K562 (cell line): Measurements from ENCODE around the gene C1orf216. TPM values are rescaled to one million over a fixed set of nuclear protein-coding genes. Genes with fewer than 3 reads are reported as not detected.
A peak's percentile ranks its signal among the peaks of the same experiment; 100 is the strongest.

Source experiments
- ARID1B ChIP-seq: fragments of 450-650 bp; IDR thresholded peaks from 2 replicates; pipeline ENCODE4 v1.6.1; 2016; ENCODE audit warnings: antibody characterized with exemption, mild to moderate bottlenecking, inconsistent platforms
- CREB3 ChIP-seq: fragments of 450-650 bp; conservative IDR thresholded peaks from 2 replicates; pipeline ENCODE4 v1.6.1; 2016; ENCODE audit warnings: missing genetic modification characterization, low read depth, mild to moderate bottlenecking, missing compliant biosample characterization, moderate library complexity
- CREB3L1 ChIP-seq: fragments of 450-650 bp; IDR thresholded peaks from 2 replicates; pipeline ENCODE4 v1.6.1; 2014; ENCODE audit warnings: low read depth, mild to moderate bottlenecking, moderate library complexity, borderline replicate concordance
- DDX20 ChIP-seq: fragments of 450-650 bp; IDR thresholded peaks from 2 replicates; pipeline ENCODE4 v1.6.1; 2016; ENCODE audit warnings: missing genetic modification characterization, low read depth, mild to moderate bottlenecking, missing compliant biosample characterization, moderate library complexity
- ETV5 ChIP-seq: sonication (generic); formaldehyde crosslinking; IDR thresholded peaks from 2 replicates; pipeline ENCODE4 v1.4.0; 2020; ENCODE audit warnings: low read depth, mild to moderate bottlenecking, missing genetic modification reagents
- FOXP1 ChIP-seq: sonication (generic); formaldehyde crosslinking; IDR thresholded peaks from 2 replicates; pipeline ENCODE4 v1.8.0; 2022; ENCODE audit warnings: mild to moderate bottlenecking, missing genetic modification reagents
- GATAD2B ChIP-seq: fragments of 450-650 bp; IDR thresholded peaks from 2 replicates; pipeline ENCODE4 v1.6.1; 2017; ENCODE audit warnings: mild to moderate bottlenecking, borderline replicate concordance
- POLR2G ChIP-seq: fragments of 200-400 bp; formaldehyde crosslinking; IDR thresholded peaks from 2 replicates; pipeline ENCODE4 v1.6.1; 2017; ENCODE audit warnings: low read depth, mild to moderate bottlenecking, antibody characterized with exemption, low read length, moderate library complexity
- RB1 ChIP-seq: fragments of 450-650 bp; IDR thresholded peaks from 2 replicates; pipeline ENCODE4 v1.6.1; 2017; ENCODE audit warnings: low read depth, mild to moderate bottlenecking
- TGIF2 ChIP-seq: sonication (generic); formaldehyde crosslinking; IDR thresholded peaks from 2 replicates; pipeline ENCODE4 v1.8.1; 2022; ENCODE audit warnings: mild to moderate bottlenecking, missing genetic modification reagents, moderate library complexity
- THAP12 ChIP-seq: fragments of 250-450 bp; sonication (Bioruptor Pico); IDR thresholded peaks from 2 replicates; pipeline ENCODE4 v1.9.0; 2021; ENCODE audit warnings: mild to moderate bottlenecking, inconsistent platforms
- ZEB2 ChIP-seq: fragments of 450-650 bp; IDR thresholded peaks from 2 replicates; pipeline ENCODE4 v1.6.1; 2016
- ZNF232 ChIP-seq: sonication (generic); formaldehyde crosslinking; IDR thresholded peaks from 2 replicates; pipeline ENCODE4 v1.8.0; 2022; ENCODE audit warnings: mild to moderate bottlenecking, missing genetic modification reagents
- ZNF740 ChIP-seq, 3 experiments: fragments of 200-800 bp in 1 of 3; sonication (Bioruptor generic) in 1 of 3; sonication (generic) in 1 of 3; formaldehyde crosslinking in 1 of 3; IDR thresholded peaks; 2 replicates each; pipeline versions ENCODE4 v1.6.1 to v1.8.0; 2016 to 2022; ENCODE audit warnings: mild to moderate bottlenecking in 2 of 3, missing compliant biosample characterization in 2 of 3, missing genetic modification characterization in 2 of 3, missing genetic modification reagents in 1 of 3
- ZNF76 ChIP-seq: fragments of 250-450 bp; sonication (Bioruptor Pico); IDR thresholded peaks from 2 replicates; pipeline ENCODE4 v1.4.0; 2020; ENCODE audit warnings: mild to moderate bottlenecking, moderate library complexity, borderline replicate concordance
- polyA plus RNA-seq, 8 experiments: library from polyadenylated mRNA; depleted of rRNA in 4 of 8; stranded (reverse) in 5 of 8; unstranded in 3 of 8; fragments of >200 nt; fragmentation: Nextera tagmentation in 2 of 8; fragmentation: Illumina TruSeq in 1 of 8; extraction: Ambion mirVana in 2 of 8; extraction: Trizol in 1 of 8; gene quantifications; 2 replicates each; pipeline versions ENCODE4 v1.2.1 to v1.2.3, GENCODE V29; 2011 to 2014; ENCODE audit warnings: inconsistent platforms in 1 of 8, missing spikeins in 1 of 8
- total RNA-seq, 7 experiments: library from RNA; depleted of rRNA in 6 of 7; stranded (reverse); fragments of >200 nt in 6 of 7; fragmentation: Illumina TruSeq in 2 of 7; extraction: Trizol in 2 of 7; gene quantifications; 2 replicates each; pipeline versions ENCODE4 v1.2.1 to v1.2.3, GENCODE V29; 2011 to 2021; ENCODE audit warnings: low replicate concordance in 1 of 7
- TF ChIP-seq, protein P1 (sequence below): fragments of 250-450 bp; sonication (Bioruptor Pico); IDR thresholded peaks from 2 replicates; pipeline ENCODE4 v1.8.0; 2021; ENCODE audit warnings: mild to moderate bottlenecking, moderate library complexity

C1orf216 gene
- total and polyA plus RNA-seq, 9 of the 15 experiments (the other 6 are each of a cell fraction or from before 2014, with no cell fraction given): 3.4 to 25.1 (median 15.0) TPM

DNA sequence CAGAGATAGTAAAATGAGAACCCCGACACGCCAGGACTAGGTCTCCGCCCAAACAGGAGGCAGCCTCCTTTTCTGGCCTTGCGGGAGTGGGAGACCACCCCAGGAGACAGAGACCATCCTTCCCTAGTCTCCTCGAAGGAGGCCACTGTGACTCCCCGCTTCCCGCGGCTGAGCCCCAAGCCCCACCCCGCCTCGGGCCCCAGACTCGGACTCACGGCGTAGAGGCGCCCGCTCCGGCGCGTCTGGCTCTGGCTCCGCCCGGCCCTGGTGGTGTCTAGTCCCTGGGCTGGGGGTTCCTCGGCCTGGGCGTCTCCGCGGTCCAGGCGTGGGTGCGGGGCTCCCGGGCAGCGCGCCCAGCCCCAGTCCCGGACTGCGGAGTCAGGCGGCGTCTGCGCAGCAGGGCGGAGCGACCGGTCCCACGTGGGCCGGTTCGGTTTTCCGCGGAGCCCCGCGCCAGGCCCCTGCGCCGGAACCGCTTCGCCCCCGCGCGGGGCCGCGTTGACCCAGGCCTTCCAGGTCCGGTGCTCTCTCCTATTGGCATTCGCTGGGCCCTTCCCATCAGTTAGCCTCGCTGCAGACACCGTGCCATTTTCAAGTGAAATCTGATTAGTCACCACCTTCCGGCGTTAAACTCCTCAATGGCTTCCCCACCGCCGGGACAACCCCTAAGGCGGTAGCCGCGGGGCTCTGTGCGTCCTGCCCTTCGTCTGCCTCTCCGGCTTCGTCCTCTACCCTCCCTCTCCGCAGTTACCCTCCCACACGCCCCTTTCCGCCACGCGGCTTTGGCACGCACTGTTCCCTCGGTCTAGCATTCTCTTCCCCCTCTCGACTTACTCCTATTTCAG lies at the start of gene C1orf216 (continued):
- TF ChIP-seq CREB3 (peak; percentile 73; the same call in 1 of the 2 replicates), CREB3L1 (0 out of 2 replicates have a peak, but pooled peaks have one; percentile 58), ZNF76 (0 out of 2 replicates have a peak, but pooled peaks have one; percentile 61), ZEB2 (0 out of 2 replicates have a peak, but pooled peaks have one; percentile 19), DDX20 (tag) (no peak), ZNF740 (CRISPR knock-in tag; IDR thresholded peaks at IDR 0.05) (peak; percentile 9; the same call in 1 of the 2 replicates), ZNF740 (tag; IDR thresholded peaks at IDR 0.05) (no peak), THAP12 (CRISPR knock-in tag) (0 out of 2 replicates have a peak, but pooled peaks have one; percentile 5), ETV5 (peak; percentile 85), ARID1B (peak; percentile 56), RB1 (peak; percentile 70), GATAD2B (0 out of 2 replicates have a peak, but pooled peaks have one; percentile 70), FOXP1 (CRISPR knock-in tag) (peak; percentile 81; the same call in 1 of the 2 replicates), POLR2G (peak; percentile 95), TGIF2 (peak; percentile 58; the same call in 1 of the 2 replicates), ZNF232 (CRISPR knock-in tag) (peak; percentile 39; the same call in 1 of the 2 replicates)
- TF ChIP-seq, protein P1, sequence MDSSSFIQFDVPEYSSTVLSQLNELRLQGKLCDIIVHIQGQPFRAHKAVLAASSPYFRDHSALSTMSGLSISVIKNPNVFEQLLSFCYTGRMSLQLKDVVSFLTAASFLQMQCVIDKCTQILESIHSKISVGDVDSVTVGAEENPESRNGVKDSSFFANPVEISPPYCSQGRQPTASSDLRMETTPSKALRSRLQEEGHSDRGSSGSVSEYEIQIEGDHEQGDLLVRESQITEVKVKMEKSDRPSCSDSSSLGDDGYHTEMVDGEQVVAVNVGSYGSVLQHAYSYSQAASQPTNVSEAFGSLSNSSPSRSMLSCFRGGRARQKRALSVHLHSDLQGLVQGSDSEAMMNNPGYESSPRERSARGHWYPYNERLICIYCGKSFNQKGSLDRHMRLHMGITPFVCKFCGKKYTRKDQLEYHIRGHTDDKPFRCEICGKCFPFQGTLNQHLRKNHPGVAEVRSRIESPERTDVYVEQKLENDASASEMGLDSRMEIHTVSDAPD: no peak
